Tibial nerve (tissue), 4 donors: ENCODE measurements around the gene SLC20A1.
"Not testable (repeated sequence)": the region's sequence is repeated elsewhere in the genome, so short reads cannot be mapped to it uniquely, and the experiment has no call there.

Experiments
- EP300 ChIP-seq, 2 donors: sonication (generic); formaldehyde crosslinking; IDR thresholded peaks; one replicate each; pipeline ENCODE4 v1.6.1; 2017; ENCODE audit warnings: antibody characterized with exemption in 2 of 2, mild to moderate bottlenecking in 1 of 2
- POLR2A ChIP-seq, 2 donors: fragments of 450-650 bp; IDR thresholded peaks; one replicate each; pipeline ENCODE4 v1.6.1; 2017; ENCODE audit warnings: antibody characterized with exemption in 2 of 2, mild to moderate bottlenecking in 2 of 2, moderate library complexity in 2 of 2
- TF ChIP-seq, protein P1 (sequence below), 5 experiments: fragments of 200-600 bp in 3 of 5; fragments of 450-650 bp in 2 of 5; sonication (generic) in 3 of 5; IDR thresholded peaks; one replicate each; pipeline ENCODE4 v1.5.1; 2016 to 2019; ENCODE audit warnings: antibody characterized with exemption in 5 of 5, mild to moderate bottlenecking in 3 of 5, moderate library complexity in 2 of 5

DNA sequence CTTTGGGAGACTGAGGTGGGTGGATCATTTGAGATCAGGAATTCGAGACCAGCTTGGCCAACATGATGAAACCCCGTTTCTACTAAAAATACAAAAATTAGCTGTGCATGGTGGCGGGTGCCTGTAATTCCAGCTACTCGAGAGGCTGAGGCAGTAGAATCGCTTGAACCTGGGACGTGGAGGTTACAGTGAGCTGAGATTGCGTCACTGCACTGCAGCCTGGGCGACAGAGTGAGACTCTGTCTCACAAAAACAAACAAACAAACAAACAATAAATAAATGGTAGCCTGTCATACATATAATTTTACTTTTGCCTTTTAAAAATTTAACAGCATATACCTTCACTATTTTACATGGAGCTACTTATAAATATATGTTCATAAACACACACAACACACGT, 61.2 kb downstream of the SLC20A1 start:
- TF ChIP-seq, protein P1, sequence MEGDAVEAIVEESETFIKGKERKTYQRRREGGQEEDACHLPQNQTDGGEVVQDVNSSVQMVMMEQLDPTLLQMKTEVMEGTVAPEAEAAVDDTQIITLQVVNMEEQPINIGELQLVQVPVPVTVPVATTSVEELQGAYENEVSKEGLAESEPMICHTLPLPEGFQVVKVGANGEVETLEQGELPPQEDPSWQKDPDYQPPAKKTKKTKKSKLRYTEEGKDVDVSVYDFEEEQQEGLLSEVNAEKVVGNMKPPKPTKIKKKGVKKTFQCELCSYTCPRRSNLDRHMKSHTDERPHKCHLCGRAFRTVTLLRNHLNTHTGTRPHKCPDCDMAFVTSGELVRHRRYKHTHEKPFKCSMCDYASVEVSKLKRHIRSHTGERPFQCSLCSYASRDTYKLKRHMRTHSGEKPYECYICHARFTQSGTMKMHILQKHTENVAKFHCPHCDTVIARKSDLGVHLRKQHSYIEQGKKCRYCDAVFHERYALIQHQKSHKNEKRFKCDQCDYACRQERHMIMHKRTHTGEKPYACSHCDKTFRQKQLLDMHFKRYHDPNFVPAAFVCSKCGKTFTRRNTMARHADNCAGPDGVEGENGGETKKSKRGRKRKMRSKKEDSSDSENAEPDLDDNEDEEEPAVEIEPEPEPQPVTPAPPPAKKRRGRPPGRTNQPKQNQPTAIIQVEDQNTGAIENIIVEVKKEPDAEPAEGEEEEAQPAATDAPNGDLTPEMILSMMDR (IDR thresholded peaks at IDR 0.05): not testable (repeated sequence)
- TF ChIP-seq POLR2A, EP300 (IDR thresholded peaks at IDR 0.05): not testable (repeated sequence)
